GM21723 (cell line): ENCODE results near the gene DISP2.

Source experiments
- ATAC-seq: cut with Tn5 transposase; IDR thresholded peaks from one replicate; pipeline ENCODE4 v1.9.1; 2021; ENCODE audit warnings: mild to moderate bottlenecking, moderate library complexity; ENCODE audit not compliant: unreplicated experiment

DISP2 gene

DNA sequence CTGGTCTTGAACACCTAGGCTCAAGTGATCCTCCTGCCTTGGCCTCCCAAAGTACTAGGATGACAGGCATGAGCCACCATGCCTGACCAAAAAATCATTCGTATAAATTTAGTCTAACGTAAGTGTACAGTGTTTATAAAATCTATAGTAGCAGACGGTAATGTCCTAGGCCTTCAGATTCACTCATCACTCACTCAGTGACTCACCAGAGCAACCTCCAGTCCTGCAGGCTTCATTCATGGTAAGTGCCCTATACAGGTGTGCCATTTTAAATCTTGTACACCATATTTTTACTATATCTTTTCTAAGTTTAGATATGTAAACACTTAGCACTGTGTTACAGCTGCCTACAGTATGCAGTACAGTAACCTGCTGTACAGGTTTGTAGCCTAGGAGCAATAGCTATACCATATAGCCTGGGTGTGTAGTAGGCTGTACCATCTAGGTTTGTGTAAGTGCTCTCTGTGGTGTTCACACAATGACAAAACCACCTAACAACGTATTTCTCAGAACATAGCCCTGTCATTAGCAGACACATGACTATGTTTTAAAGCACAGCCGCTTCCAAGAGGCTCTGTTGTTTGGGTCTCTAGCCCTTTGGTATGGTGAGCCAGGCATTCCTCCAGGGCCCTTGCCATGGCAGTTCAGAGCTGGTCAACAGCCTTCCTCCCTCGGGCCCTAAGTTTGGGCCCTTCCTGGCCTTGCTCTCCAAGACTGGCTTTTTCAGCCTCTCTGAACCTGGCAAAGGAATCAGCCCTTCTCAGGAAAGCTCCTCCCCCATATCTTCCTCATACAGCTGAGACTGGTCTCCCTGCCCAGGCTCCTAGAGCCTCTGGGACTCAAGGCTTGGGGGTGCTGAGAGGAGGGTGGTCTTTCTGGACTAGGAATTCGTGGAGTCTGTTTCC, 15.4 kb upstream of the DISP2 start:
- ATAC-seq, result no peak

DNA sequence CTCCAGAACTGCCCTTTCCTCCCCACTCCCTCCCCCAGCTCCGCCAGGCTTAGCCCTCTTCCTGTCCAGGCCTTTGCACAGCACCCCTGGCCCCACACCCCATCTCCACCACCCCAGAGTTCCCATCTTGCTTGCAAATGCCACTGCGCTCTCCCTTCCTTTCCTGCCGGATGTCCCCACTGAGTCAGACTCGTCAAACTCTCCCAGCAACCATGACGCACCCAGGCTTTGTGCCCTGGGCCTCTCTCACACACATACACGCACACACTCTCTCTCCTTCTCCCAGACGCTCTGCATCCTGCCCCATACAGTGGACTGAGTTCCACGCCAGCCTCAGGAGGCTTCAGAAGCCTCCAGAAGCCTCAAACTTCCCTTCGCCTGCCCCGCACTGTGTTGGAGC, 14.5 kb upstream of the DISP2 start:
- ATAC-seq, result no peak

DNA sequence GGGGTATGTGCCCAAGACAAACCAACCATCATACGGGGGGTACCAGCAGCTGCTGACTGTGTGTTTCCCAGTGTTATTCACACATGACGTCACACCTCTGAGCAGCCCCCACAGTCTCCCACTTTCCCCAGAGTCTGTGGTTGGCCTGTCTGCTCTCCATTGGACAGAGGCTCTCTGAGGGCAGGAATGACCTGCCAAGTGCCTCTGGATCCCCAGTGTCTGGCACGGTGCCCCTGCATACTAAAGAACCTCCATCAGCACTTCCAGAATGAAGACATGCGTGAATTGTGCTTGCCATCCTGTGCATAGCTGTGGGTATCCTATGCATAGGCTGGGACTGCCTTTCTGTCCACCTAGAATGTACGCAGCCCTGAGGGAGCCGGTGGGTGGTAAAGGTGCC, 13.8 kb upstream of the DISP2 start:
- ATAC-seq, result no peak

DNA sequence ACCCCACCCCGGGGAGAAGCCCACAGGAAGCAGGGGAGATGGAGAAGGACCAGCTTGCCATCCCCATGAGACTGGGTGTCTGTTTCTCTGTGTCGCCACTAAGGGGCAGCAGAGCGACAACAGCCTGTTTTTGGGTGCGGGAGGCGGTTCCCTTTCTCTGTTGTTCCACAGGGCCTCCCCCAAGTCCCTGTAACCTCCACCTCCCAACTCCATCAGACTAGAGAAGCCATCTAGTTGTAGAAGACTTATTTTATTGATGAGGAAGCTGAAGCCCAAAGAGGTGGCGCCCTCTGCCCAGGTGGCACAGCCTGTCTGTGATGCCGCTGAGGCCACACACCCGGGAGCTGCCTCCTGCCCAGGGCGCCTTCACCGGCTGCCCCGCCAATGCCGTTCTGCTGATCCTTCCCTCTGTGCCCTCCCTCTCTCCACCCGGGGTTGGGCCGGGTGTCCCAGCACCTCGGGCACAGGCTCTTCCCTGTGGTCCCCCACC, 13.3 kb upstream of the DISP2 start:
- no peak for ATAC-seq

DNA sequence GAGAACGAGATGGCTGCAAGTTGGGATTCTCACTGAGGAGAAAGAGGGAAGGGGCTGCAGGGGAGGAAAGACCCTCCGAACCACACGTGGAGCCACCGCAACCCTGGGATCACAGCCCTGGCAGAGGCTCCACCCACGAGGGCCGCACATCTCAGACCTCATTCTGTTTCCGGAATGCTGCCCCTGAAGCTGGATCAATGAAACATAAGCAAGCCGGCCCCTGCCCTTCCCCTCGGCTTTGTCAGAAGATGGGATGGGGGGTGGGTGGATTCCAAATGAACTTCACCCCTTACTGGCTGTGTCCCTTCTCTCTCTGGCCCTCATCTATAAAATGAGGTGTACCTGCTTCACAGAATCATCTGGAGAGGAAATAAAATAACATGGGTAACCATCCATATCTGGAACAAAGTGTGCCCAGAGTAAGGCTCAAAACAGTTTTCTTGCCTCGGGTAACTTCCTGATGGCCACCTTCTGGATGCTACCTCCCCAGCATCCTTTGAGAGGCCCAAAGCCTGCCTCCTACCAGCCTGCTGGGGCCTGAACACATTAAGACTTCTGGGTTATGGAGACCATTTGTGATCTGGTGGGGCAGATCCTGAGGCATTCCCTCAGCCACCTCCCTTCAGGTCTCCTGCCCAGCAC, 12.7 kb upstream of the DISP2 start:
- ATAC-seq, result no peak

DNA sequence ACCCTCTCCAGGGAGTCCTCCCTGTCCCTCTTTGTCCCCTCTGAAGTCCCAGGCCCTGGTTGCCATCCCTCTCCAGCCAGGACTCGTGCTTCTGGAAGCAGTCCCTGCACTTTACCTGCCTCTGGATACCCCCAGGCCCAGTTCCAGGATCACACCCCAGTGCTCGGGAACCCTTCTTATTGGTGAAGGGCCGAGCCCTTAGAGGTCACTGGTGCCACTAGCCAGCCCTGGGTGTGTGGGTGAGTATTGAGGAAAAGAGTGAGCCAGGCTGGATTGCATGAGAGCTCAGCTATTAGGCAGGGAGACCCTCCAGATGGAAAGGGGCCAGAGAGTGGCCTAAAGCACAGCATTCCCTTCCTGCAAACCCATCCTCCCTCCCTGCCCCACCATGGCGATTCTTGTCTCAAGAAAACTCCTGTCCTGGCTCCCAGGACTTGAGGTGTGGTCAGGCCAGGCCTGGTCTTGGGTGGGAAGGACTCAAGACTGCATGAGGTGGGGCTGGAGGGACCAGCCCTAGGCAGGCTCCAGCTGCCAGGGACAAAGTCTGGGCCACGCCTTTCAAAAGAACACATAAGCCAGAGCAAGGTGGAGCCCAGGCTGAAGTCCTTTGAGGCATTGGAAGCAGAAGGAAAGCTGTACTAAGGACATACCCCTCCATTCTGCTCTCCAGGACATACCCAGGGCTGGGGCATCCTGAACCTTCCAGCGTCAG, 12.0 kb upstream of the DISP2 start:
- ATAC-seq, result no peak

DNA sequence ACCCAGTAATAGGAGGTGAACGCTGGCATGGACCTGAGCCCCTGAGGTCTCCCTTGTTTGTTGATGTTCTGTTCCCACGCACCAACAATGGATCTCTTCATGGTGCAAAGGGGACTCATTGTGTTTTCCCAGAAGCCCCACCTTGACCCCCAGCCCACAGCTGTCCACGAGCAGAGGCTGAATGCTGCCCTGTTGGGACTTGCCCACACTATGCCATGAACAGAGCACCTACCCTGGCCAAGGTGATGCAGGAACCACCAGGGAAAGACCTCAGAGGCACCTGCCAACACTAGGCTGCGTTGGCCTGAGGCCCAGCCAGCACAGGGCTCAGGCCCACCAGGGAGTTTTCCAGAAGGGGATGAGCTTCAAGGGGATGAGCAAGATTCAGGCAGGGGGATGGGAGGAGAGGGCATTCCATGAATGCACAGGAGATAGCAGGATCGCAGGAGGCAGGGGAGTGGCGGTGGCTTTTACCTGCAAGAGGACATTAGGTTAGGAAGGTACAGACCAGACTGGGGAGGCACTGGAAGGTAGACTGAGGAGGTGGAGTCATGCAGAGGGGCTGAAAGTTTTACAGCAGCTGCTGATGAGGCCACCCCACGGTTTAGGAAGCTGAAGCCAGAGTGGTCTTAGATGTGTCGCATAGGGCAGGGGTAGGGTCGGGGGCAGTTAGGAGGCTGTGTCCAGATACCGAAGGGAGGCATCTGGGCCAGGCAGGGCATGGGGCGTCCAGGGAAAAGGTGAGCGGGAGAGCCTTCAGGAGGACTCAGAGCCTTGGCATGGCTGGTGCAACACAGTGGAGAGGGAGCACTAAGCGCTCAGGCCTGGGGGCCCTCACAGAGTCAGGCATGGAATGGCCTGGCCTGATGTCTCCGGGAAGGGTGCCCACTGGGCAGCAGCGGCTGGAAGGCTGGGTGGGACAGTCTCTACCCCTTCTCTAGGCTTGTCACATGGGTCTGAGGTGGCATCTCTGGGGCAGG, 11.2 kb upstream of the DISP2 start:
- ATAC-seq, result no peak

DNA sequence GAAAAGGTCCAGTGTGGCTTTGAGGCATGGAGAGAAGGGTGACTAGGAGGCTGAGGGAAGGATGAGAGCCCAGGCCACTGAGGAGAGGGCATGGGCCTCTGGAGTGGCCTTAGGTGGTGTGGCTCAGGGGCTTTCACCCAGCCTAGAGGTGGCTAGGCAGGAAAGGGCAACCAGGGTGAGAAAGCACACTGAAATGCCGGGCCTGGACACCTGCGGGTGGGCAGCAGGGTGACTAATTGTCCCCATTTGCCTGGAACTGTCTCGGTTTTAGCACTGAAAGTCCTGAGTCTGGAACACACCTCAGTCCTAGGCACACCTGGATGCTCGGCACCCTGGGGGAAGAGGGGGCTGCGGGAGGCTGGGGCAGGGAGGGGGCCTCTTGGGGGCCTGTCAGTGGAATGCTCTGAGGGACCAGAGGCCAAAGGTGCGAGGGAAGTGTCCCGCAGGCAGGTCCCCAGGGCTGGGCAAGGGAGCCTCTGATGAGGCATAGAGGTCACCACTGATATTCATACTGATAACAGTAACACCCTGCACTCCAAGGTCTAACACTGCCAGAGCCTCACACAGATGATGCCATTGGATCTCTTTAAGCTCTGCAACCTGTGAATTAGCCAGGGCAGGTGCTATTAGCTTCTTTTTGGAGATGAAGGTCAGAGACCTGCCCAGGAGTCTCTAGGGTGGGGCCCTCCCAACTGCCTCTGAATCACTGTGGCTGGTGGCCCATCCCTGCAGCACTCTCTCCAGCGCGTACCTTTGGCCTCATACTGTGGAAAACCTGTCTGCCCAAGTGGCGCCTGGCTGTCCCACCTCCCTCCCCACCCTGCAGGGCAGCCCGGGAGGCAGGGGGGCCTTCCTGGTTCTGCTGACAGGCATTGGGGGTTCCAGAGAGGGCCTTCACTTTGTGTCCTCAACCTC, 10.2 kb upstream of the DISP2 start:
- no peak for ATAC-seq

DNA sequence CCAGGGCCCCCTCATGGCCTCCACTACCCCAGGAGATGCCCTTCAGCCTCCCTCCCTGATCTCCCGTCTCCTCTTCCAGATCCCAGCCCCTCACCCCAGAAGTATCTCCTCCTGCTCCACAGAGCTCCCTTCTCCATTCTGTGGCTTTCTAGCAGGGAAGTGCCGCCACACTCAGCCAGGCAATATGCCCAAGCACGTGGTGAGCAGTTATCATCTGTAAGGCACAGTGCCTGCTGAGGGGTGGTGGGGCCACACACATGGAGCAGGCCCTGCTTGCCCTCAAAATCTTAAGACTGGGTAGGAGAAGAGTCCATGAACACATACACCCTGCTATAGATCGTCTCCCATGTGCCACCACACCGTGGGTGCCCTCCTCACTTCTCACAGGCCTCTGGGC, 9.5 kb upstream of the DISP2 start:
- ATAC-seq, result no peak

DNA sequence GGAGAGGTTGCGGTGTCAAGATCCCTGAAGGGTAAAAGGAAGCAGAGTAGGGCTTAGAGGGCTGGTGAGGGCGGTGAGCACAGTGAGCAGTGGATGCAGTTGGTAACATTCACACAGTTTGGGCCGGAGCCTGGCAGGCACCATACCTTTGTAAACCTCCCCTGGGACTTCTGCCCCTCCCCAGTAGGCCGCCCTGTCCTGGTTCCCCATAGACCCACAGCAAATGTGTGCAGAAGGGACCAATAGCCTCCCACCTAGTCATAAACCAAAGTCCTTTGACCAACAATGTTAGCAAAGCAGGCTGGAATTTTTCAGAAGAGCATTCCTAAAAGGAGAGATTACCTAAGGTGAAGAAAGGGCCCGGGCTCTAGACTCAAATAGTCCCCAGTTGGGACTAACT, 8.9 kb upstream of the DISP2 start:
- no peak for ATAC-seq

DNA sequence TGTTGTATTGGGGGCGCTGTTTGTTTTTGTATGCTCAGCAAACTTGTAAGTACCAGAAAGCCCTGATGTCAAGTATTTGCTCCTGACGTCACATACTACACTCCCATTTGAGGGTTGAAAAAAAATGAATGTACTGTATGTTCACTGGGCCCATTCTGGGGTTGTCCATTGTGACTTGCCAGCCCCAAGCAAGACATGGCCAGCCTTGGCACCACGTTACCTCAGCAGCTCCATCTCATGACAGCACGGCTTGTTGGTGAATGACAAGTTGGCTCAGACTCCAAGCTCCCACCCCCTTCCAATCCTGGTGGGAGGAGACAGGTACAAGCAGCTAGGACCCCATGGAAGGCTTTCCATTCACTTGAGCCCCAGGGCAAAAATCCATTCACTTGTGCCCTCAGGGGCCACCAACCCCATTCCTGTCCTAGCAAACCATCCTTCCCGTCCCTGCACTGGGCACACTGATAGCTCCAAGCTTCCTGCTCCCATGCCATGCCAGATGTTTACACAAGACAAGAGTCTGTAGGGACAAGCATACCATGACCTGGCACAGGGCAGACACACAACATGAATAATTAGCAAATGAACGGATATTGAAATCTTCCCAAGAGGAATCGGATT, 5.6 kb upstream of the DISP2 start:
- no peak for ATAC-seq

DNA sequence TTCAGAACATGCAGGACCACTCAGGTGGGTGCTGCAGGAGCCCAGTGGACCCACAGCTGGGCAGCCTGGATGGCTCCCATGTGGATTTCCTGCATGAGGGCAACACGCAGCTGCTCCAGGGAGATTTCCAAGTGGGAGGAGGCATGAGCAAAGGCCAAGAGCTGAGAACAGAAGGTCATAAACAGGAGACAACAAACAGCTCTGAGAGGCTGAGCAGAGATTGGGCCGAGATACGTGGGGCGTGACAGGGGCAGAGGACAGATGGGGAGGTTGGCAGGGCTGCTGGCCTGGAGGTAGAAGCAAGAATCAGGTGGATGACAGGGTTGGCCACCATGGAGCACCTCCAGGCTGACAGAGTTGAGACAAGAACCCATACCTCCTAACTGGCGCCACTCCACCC, 4.3 kb upstream of the DISP2 start:
- ATAC-seq, result no peak

DNA sequence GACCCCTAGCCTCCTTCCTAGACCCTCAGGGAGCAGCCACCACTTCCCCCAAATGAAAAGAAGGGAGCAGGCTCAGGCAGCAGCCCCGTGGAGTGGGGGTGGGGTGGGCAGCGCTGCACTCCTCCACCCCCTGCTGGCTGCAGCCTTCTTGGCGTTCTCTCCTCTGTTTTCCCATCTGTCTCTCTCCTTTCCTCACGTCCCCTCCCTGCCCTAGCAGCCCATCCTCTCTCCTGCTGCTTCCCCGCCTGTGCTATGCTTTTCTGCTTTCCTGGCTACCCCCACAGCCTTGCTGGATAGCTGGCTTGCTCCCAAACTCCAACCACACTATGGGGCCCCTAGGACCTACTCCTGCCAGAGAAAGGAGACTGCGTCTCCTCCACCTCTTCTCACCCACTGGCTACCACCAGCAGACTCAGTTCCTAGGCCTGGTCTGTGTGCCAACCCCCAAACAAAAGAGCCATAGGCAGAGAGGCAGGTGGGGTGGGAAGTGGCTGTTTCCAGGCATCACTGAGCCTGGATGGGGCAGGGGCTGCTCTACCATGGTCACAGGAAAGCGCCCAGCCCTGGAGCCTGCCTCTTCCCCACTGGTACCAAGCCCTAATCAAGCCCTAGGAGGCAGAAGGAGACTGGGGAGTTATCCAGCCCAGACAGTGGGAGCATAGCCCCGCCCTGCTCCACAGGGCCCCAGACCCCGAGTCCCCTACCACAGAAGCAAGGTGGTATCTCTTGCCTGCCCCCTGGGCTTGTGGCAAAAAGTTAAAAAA, 3.4 kb upstream of the DISP2 start:
- ATAC-seq, result no peak

DNA sequence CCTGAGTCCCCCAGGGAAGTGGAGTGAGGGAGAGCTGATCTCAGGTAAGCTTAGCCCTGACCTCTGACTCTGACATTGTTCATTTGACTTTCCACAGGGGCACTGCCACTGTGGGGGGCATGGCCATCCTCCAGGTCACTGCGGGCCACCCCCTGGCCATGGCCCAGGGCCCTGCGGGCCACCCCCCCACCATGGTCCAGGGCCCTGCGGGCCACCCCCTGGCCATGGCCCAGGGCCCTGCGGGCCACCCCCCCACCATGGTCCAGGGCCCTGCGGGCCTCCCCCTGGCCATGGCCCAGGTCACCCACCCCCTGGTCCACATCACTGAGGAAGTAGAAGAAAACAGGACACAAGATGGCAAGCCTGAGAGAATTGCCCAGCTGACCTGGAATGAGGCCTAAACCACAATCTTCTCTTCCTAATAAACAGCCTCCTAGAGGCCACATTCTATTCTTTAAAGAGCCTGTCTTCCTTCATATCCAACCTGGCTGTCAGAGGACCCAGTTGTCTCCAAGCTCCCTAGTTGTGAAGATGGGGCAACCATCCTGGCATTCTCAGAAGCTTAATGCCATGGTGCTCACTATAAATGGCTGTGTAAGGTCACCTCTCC, 1.9 kb upstream of the DISP2 start:
- ATAC-seq, result no peak

DNA sequence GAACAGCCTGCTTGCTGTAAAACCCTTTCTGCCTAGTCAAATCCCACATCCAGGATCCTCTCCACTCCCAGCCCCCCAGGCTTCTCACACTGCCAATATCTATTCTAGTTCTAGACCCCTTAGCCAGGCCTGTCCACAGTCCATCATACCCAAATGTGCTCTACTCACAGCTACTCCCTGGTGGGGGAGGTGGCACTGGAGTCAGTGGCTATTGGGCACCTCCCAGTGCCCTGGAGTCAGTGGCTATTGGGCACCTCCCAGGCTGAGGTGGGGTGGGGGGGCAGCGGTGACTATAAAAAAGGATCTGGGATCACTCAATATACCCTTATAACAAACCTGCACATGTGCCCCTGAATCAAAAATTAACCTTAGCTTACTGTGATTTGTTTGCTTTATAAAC, 773 bp upstream of the DISP2 start:
- ATAC-seq, result no peak

DNA sequence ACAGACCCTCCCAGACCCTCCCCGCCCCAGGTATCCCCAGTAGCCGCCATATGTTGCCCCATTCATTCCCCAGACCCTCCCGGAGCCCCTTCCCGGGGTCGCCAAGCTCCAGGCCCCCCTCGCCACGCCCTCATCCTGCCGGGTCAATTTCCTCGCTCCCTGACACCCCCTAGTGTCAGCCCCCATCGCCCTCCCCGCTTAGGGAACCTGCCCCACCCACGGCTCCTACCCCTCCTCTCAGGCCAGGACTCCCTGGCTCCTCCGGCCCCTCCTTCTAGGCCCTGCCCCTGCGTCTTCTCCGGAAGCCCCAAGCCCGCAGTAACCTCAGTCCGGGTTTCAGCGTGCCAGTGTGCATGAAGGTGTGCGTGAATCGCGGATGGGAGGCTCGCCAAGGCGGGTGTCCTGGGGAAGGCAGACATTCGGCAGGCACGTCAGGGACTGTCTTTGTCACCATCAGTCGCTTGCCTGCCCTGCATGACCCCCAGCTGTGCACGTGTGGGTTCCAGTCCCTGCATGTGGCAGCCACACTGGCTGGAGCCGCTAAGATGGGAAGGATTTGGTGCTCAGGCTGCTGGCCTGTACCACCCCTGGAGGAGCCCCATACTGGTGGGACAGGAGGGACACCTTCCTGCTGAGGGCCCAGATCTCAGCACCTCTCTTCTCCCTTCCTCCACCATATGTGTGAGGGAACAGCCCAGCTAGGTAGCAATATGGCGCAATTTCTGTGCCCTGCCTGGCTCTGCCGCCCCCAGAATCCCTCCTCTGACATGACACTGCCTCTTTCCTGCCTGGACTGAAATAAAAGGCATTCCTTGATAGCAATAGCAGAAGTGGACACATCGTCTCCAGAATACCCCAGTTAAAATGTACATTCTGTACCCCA, 693 bp downstream of the DISP2 start:
- ATAC-seq, result peak; percentile 34

DNA sequence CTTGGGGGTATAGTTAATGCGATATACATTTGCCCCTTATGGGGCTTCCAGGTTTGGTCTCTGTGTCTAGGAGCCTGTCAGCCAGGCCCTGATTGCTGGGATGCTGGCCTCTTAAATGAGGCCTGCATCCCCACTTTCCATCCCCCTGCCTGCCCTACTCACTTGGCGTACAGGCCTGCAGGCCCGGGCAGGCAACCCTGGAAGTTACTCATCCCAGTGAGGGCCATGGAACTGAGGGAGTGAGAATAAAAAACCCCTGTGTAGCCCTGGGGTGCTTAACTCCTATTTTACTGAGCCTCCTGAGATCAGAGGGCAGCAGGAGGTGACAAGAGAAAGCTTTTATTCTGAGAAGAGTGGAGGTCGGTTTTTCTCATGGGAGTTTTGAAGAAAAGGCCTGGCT, 2.0 kb downstream of the DISP2 start:
- no peak for ATAC-seq
